HG03175 (cell line): ENCODE results near the gene LRRC27.

Experiments
- ATAC-seq: cut with Tn5 transposase; IDR thresholded peaks from one replicate; pipeline ENCODE4 v1.9.1; 2021; ENCODE audit warnings: mild to moderate bottlenecking, moderate library complexity; ENCODE audit not compliant: unreplicated experiment

Gene LRRC27

GRCh38 chr10:132300582-132300981 lies 31.4 kb upstream of the LRRC27 start:
- ATAC-seq: no peak

GRCh38 chr10:132301371-132302330 lies 30.3 kb upstream of the LRRC27 start:
- ATAC-seq: no peak

- ATAC-seq: no peak
Measured at GRCh38 chr10:132302421-132303310, 29.3 kb upstream of the LRRC27 start.

- ATAC-seq: no peak
Measured at GRCh38 chr10:132303361-132304115, 28.5 kb upstream of the LRRC27 start.

- no peak for ATAC-seq
Measured at GRCh38 chr10:132304756-132305509, 27.1 kb upstream of the LRRC27 start.

- ATAC-seq: no peak
Measured at GRCh38 chr10:132305654-132306342, 26.2 kb upstream of the LRRC27 start.

GRCh38 chr10:132306343-132306685 lies 25.7 kb upstream of the LRRC27 start:
- no peak for ATAC-seq

GRCh38 chr10:132306864-132307751 lies 24.9 kb upstream of the LRRC27 start:
- peak; percentile 16 for ATAC-seq

GRCh38 chr10:132307823-132308586 lies 24.0 kb upstream of the LRRC27 start, which contains the start of gene STK32C:
TSS of gene STK32C (minus strand) at chr10:132307950. CDS start at chr10:132307833, 117 bp downstream.
- peak; percentile 71 for ATAC-seq

- no peak for ATAC-seq
Measured at GRCh38 chr10:132308587-132309470, 23.2 kb upstream of the LRRC27 start.

- ATAC-seq: no peak
Measured at GRCh38 chr10:132309471-132309865, 22.5 kb upstream of the LRRC27 start.

GRCh38 chr10:132309879-132310591 lies 22.0 kb upstream of the LRRC27 start:
- ATAC-seq: no peak

- ATAC-seq: no peak
Measured at GRCh38 chr10:132310701-132311337, 21.2 kb upstream of the LRRC27 start.

GRCh38 chr10:132311338-132311939 lies 20.6 kb upstream of the LRRC27 start:
- ATAC-seq: no peak

GRCh38 chr10:132313305-132313704 lies 18.7 kb upstream of the LRRC27 start:
- ATAC-seq: no peak
